Endothelial cell (in vitro differentiated cells): Measurements from ENCODE around the gene AP1M1. TPM values are rescaled to one million over a fixed set of nuclear protein-coding genes. Genes with fewer than 3 reads are reported as not detected.

ENCODE experiments used
- DNase-seq: peaks from one replicate; pipeline ENCODE4 v3.0.0; 2021; ENCODE audit warnings: low spot score
- H3K27ac Mint-ChIP-seq: one replicate; pipeline ENCODE4 v1.8.0; 2021; ENCODE audit warnings: mixed read lengths, inconsistent platforms; ENCODE audit not compliant: unreplicated experiment
- H3K27me3 Mint-ChIP-seq: one replicate; pipeline ENCODE4 v1.8.0; 2021; ENCODE audit warnings: mild to moderate bottlenecking, moderate library complexity, mixed read lengths, inconsistent platforms; ENCODE audit not compliant: unreplicated experiment
- H3K36me3 Mint-ChIP-seq: one replicate; pipeline ENCODE4 v1.8.0; 2021; ENCODE audit warnings: mild to moderate bottlenecking, low read depth, mixed read lengths, inconsistent platforms; ENCODE audit not compliant: unreplicated experiment
- H3K4me1 Mint-ChIP-seq: one replicate; pipeline ENCODE4 v1.8.0; 2021; ENCODE audit warnings: mild to moderate bottlenecking, mixed read lengths, inconsistent platforms; ENCODE audit not compliant: unreplicated experiment
- H3K4me3 Mint-ChIP-seq: one replicate; pipeline ENCODE4 v1.8.0; 2021; ENCODE audit warnings: mild to moderate bottlenecking, mixed read lengths, inconsistent platforms; ENCODE audit not compliant: unreplicated experiment
- H3K9me3 Mint-ChIP-seq: one replicate; pipeline ENCODE4 v1.8.0; 2021; ENCODE audit warnings: mixed read lengths, inconsistent platforms; ENCODE audit not compliant: unreplicated experiment
- total RNA-seq: library from RNA; stranded (reverse); fragmentation: NEBNext Ultra II Directional; extraction: Animal tissue kit (Norgen Biotek cat#: 25700); gene quantifications from one replicate; pipeline ENCODE4 v1.2.1, GENCODE V29; 2021; ENCODE audit not compliant: unreplicated experiment
- TF ChIP-seq, protein P1 (sequence below): fragments of 200-600 bp; sonication (generic); IDR thresholded peaks from one replicate; pipeline ENCODE4 v1.5.0; 2021; ENCODE audit warnings: antibody characterized with exemption; ENCODE audit not compliant: unreplicated experiment

The AP1M1 gene
- total RNA-seq, 1 donor from 2014 or later = 76.0 TPM

DNA sequence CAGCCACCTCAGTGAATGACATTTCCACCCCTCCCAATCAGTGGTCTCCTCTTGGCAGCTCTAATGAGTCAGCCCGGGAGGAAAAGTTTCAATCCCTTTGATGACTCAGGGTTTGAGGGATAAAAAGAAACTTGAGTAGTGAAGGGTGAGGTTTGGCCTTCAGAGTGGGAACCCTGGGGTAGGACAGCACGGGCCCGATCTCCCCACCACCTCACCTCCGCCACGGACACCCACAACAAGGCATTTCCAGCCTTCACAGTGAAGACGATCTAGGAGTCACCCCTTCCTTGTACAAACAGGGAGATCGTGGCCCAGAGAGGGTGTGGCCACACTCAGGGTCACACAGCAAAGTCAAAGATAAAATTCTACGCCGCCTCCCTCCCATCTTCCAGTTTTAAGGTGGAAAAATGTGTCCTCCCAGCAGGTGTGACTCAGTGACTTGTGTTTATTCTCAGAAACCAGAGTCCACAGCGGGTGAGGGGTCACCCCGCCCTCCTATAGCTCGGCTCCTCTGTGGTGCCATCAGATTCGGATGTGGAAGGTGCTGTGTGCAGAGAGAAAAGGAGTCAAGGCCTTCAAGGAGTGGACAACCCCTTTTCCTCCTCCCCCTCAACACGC lies 36.7 kb upstream of the AP1M1 start:
- Mint-ChIP-seq H3K27ac (no peak overlapping the region), H3K36me3 (no peaks in the 10 kb centered on the region)

DNA sequence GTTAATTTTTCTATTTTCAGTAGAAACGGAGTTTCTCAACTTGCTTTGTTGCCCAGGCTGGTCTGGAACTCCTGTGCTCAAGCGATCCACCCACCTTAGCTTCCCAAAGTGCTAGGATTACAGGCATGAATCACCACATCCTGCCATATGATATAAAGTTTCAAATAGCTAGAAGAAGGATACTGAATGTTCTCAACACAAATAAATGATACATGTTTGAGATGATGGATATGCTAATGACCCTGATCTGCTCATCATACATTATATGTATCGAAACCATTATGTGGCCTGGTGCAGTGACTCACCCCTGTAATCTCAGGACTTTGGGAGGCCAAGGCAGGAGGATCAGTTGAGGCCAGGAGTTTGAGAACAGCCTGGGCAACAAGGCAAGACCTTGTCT lies 35.9 kb upstream of the AP1M1 start:
- H3K27ac Mint-ChIP-seq = no peak overlapping the region

More for the DNA sequence above, 36.7 kb upstream of the AP1M1 start:
- no peak overlapping the region for H3K4me3 Mint-ChIP-seq
- peaks cover 3% of the 10 kb centered on the region for H3K27me3 Mint-ChIP-seq
- no peaks in the 10 kb centered on the region for H3K9me3 Mint-ChIP-seq
- no peak for DNase-seq
- H3K4me1 Mint-ChIP-seq = no peaks in the 10 kb centered on the region
- TF ChIP-seq, protein P1, sequence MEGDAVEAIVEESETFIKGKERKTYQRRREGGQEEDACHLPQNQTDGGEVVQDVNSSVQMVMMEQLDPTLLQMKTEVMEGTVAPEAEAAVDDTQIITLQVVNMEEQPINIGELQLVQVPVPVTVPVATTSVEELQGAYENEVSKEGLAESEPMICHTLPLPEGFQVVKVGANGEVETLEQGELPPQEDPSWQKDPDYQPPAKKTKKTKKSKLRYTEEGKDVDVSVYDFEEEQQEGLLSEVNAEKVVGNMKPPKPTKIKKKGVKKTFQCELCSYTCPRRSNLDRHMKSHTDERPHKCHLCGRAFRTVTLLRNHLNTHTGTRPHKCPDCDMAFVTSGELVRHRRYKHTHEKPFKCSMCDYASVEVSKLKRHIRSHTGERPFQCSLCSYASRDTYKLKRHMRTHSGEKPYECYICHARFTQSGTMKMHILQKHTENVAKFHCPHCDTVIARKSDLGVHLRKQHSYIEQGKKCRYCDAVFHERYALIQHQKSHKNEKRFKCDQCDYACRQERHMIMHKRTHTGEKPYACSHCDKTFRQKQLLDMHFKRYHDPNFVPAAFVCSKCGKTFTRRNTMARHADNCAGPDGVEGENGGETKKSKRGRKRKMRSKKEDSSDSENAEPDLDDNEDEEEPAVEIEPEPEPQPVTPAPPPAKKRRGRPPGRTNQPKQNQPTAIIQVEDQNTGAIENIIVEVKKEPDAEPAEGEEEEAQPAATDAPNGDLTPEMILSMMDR = no peak

DNA sequence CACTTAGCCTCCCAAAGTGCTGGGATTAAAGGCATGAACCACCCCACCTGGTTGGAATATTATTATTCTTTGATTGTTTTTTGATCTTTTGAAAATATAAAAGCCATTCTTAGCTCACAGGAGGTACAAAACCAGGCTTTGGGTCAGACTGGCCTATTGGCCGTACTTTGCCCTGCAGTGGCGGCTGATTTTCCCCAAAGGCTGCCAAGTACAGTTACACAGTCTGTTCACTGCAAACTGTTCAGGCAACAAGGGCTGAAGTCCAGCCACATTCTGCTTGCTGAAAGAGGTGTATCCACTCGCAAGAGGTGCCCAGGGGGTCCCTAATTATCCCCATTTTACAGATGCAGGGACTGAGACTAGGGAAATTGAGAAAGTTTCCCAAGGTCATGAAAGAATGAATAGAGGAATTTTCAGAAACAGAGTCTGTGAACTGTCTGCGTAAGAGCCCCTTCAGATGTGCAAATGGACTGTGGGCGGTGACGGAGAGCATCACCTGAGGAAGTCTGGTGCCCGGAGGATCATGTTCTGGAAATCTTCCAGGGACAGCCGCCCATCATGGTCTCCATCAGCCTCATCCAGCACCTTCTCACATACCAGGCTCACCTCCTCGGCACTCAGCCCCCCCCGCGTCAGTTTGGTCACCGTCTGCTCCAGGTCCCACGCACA lies 33.4 kb upstream of the AP1M1 start:
- Mint-ChIP-seq H3K27ac (no peak overlapping the region), H3K9me3 (no peaks in the 10 kb centered on the region), H3K4me1 (no peaks in the 10 kb centered on the region), H3K36me3 (no peaks in the 10 kb centered on the region), H3K27me3 (peaks cover 4% of the 10 kb centered on the region), H3K4me3 (no peak overlapping the region)
- DNase-seq = no peak
- TF ChIP-seq, protein P1 = no peak

More for the DNA sequence above, 35.9 kb upstream of the AP1M1 start:
- H3K4me3 Mint-ChIP-seq = no peak overlapping the region
- H3K9me3 Mint-ChIP-seq = no peaks in the 10 kb centered on the region
- H3K4me1 Mint-ChIP-seq = no peaks in the 10 kb centered on the region
- peaks cover 3% of the 10 kb centered on the region for H3K27me3 Mint-ChIP-seq
- TF ChIP-seq, protein P1 = no peak
- H3K36me3 Mint-ChIP-seq = no peaks in the 10 kb centered on the region
- DNase-seq = no peak

DNA sequence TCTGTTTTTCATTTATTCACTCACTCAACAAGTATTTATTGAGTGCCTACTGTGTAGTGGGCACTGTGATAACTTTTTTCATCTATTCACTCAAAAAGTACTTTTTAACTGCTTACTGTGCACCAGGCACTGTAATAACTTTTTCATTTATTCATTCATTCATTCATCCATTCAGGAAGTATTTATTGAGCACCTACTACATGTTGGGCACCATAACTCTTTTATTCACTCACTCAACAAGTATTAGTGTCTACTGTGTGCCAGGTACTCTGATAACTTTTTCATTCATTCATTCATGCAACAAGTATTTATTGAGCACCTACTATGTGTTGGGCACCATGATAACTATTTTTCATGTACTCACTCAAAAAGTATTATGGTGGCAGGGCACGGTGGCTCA lies 31.3 kb upstream of the AP1M1 start:
- Mint-ChIP-seq H3K36me3 (no peaks in the 10 kb centered on the region), H3K4me1 (no peaks in the 10 kb centered on the region), H3K27ac (no peak overlapping the region), H3K27me3 (peaks cover 2% of the 10 kb centered on the region), H3K9me3 (no peaks in the 10 kb centered on the region), H3K4me3 (no peak overlapping the region)
- DNase-seq = no peak
- TF ChIP-seq, protein P1 = no peak

DNA sequence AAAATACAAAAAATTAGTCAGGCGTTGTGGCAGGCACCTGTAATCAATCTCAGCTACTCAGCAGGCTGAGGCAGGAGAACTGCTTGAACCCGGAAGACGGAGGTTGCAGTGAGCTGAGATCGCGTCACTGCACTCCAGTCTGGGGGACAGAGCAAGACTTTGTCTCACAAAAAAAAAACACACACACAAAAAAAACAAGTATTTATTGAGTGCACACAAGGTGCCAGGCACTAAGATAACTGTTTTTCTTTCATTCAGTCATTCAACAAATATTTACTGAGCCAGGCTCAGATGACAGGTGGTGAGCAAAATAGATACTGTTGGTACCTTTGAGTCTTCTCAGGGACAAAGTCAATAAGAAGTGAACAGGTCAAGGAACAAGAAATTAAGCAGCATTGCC lies 30.7 kb upstream of the AP1M1 start:
- TF ChIP-seq, protein P1 = no peak
- Mint-ChIP-seq H3K4me3 (no peak overlapping the region), H3K36me3 (no peaks in the 10 kb centered on the region), H3K27ac (no peak overlapping the region), H3K27me3 (peaks cover 2% of the 10 kb centered on the region), H3K9me3 (no peaks in the 10 kb centered on the region), H3K4me1 (no peaks in the 10 kb centered on the region)
- no peak for DNase-seq
